ENCODE results near the gene ANO7.

GRCh38 chr2:241248289-241248688 lies 59.8 kb downstream of the ANO7 start:
- TF ChIP-seq CTCF (IDR thresholded peaks at IDR 0.05; ENCODE audit: low read depth, low read length, poor library complexity, severe bottlenecking) = no peak
- no peak for TF ChIP-seq EZH2phosphoT487 (IDR thresholded peaks at IDR 0.05; ENCODE audit: borderline replicate concordance, low read length)

All from DOHH2 (cell line).